Kidney capillary endothelial cell (primary cell): ENCODE measurements around the gene TBX1.

Experiments used
- DNase-seq: peaks from one replicate; pipeline ENCODE4 v3.0.0-alpha.2; 2018; ENCODE audit warnings: low spot score

The TBX1 gene

GRCh38 chr22:19760058-19760950, at the start of gene TBX1:
Gene TBX1 (plus strand): TSS chr22:19760778. CDS start chr22:19760844, 66 bp downstream.
- no peak for DNase-seq

- DNase-seq, result no peak
Measured at GRCh38 chr22:19713245-19713644, 47.3 kb upstream of the TBX1 start.

DNA sequence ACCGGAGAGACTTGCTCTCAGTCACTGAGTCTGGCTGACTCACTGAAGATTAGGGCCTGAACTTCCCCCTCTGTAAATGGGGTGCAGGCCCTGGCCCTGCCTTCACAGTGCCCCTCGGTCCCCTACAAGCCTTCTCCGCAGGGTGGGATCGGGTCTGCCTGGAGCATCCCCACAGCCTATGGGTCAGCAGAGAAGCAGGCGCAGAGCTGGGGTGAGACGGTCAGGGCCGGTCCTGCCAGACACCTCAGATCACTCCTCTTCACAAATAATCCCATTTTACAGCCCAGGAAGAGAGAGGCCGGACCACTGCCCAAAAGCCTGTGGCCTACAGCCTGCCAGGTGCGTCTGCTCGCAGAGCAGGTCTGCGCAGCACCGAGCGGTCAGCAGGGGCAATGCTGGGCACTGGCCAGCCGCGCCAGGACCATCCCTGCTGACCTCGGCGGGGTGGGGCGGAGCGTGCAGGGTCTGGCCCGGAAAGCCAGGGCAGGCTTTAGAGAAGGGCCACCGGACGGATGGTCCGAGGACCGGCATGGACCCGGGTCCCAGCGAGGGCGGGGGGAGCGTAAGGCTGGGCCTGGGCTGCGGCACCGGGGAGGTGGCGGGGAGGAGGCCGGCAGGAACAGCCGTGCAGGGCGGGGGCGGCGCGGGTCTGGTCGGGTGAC, 46.8 kb upstream of the TBX1 start:
- DNase-seq, result no peak

DNA sequence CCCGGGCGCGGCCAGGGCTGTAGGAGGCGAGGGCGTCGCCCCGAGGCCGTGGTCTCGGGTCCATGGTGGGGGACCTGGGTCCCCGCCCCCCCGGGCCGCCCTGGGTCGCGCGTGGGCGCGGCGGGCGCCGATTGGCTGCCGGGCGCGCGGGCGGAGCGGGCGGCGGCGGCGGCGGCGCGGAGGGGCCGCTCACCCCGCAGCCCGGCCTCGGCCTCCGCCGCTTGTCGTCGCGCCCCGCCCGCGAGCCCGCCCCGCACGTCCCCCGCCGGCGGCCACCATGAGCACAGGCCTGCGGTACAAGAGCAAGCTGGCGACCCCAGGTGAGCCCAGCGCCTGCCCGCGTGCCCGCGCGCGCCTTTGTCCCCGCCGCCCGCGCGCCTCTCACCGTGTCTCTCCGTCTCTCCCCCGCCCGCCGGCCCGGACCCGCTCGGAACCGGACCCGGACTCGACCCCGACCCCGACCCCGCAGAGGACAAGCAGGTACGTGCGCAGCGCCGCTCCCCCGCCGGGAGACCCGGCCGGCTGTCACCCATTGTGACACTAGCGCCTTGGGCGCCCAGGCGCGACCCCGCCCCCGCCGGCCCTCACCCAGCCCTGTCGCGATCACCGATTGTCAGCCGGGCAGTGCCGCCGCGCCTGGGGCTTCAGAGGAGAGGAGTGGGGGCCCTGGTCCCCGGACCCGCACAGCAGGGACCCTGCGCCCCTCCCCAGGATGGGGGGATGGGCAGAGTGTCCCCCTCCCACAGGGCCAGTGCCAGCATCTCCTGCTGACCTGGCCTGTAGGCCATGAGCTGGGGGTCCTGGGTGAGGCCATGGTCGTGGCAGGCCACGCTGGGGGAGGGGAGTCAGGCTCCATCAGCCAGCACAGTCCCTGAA, 46.0 kb upstream of the TBX1 start, which contains the start of gene SEPTIN5:
Gene SEPTIN5 (plus strand): TSS at position 192 of the 876 bp plus-strand sequence. CDS start 86 bp downstream, at position 278.
- DNase-seq, result no peak

DNA sequence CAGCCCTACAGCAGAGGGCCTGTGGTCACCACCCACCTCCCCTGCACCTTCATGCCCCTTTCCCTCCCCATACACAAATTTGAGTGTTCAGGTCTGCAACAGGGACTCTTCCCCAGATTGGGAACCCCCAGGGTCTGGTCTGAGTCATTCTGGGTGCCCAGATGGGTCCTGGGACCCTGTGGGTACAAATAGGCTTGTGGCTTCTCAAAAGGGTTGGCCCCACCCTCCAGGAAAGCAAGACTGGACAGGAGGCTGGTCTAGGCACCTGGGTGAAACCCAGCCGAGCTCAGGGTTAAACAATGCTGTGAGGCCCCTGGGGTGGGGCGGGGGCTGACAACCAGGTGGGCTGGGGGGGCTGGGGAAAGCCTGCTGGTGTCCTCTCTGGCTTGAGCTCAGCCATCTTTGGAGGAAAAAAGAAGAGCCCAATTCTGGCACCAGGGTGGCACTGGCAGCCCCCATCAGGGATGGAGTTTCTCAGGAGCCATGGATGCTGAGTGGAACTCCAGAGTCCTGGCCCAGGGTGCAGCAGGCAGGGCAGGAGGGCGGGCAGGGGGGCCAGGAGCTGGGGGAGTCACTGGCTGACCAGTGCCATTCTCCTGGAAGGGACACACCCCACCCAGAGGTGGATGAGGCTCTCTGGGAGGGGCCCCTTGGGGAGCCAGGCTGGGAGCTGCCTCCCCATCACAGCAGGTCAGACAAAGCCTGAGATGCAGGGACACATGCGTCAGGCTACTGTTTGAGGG, 45.2 kb upstream of the TBX1 start:
- DNase-seq, result no peak

DNA sequence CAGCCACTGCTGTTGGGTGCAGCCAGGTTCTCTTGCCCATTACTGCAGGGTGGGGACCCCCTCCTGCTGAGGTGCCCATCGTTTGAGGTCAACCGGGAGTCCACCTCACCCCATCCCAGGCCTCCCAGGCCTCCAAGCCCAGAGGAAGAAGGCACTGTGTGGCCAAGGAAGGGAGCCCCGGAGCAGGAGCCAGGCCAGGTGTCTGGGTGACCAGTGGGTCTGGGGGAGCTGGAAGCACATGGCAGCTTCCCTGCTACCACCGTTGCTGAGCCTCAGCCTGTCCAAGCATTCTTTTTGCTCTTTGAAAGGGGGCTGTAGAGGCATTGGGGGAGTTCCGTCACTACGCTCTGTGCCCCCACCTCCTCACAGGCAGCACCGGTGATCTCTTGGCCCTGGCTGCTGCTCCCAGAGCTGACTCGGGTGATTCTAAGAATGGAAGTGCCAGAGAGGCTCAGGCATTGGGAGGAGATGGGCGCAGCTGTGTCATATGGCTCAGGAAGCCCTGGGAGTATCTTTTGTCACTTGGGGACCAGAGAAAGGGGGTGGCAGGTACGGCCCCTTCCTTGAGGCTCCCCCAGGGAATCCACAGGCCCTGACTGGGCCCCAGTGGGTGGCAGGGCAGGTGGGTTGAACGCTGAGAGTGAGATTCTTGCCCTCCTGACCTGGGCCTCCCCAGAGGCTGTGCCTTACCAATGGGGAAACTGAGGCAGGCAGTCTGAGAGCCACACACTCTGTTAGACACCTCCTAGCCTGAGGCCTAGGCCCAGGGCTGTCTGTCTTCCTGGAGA, 44.3 kb upstream of the TBX1 start:
- no peak for DNase-seq

GRCh38 chr22:19716829-19717105, 43.8 kb upstream of the TBX1 start:
- DNase-seq, result no peak

- DNase-seq, result no peak
Measured at GRCh38 chr22:19717181-19717580, 43.4 kb upstream of the TBX1 start.

GRCh38 chr22:19717691-19718455, 42.7 kb upstream of the TBX1 start:
- peak; percentile 60 for DNase-seq

GRCh38 chr22:19718456-19719049, 42.0 kb upstream of the TBX1 start:
- DNase-seq, result no peak

DNA sequence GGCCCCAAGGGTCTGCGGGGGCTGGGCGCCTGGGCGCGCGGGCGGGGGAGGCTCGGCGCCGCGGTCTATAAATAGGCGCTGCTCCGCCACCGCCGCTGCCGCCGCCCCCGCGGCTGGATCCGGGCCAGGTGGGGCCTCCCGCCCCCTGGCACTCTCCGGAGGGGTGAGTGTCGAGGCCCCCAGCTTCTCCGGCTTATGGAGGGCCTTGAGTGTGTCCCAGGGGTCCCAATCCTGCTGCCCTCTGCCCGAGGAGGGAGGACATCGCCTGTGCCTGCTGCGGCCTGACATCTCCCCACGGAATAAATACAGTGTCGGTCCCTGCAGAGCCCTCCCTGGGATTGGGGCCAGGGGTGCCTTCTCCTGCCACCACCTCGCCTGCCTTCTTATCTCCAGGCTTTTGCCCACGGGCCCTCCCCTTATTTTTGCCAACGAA, 41.5 kb upstream of the TBX1 start:
- DNase-seq, result no peak

DNA sequence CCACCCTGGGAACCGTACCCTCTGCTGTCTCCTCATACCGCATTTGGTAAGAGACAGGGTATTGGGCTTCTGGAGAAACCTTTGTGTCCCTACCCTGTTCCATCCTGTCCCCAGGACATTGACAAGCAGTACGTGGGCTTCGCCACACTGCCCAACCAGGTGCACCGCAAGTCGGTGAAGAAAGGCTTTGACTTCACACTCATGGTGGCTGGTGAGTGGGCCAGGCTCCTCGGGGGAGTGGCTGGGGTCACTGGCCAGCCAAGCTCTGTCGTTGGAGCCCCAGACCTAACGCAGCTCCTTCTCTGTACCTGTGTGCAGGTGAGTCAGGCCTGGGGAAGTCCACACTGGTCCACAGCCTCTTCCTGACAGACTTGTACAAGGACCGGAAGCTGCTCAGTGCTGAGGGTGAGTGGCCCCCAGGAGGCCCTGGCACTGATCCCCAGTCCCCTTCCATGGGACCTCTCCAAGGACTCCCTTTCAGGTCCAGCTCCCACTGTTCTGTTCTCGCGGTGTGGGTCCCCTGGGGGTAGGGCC, 41.0 kb upstream of the TBX1 start:
- no peak for DNase-seq

DNA sequence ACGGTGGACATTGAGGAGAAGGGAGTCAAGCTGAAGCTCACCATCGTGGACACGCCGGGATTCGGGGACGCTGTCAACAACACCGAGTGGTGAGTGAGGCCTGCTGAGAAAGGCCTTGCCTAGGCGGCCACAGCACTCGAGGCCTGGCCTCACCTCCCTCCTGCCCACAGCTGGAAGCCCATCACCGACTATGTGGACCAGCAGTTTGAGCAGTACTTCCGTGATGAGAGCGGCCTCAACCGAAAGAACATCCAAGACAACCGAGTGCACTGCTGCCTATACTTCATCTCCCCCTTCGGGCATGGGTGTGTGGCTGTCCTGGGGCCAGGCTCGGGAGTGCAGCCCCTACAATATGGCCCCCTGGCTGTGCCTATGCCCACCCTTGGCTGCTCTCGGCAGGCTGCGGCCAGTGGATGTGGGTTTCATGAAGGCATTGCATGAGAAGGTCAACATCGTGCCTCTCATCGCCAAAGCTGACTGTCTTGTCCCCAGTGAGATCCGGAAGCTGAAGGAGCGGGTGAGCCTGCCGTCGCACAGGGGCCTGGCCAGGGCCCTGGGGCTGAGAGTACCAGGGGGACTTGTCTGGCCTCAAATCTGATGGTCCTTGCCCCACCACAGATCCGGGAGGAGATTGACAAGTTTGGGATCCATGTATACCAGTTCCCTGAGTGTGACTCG, 40.3 kb upstream of the TBX1 start:
- DNase-seq, result no peak

DNA sequence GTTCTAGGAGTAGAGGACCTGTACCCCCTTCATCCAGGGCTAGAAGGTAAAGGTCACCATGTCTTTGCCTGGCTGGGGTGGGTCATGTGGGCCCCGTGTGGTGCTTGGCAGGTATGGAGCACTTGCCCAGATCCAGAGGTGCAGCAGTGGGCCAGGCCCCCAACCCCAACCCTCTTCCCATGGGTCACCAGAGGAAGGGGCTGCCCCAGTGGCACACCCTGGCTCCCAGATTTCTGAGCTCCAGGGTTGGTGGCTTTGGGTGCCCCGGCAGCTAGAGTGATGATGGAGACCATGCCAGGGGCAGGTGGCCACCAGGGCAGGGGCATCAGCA, 39.6 kb upstream of the TBX1 start:
- no peak for DNase-seq

- DNase-seq, result no peak
Measured at GRCh38 chr22:19721330-19722177, 39.0 kb upstream of the TBX1 start.

GRCh38 chr22:19722178-19722981, 38.2 kb upstream of the TBX1 start:
- no peak for DNase-seq

DNA sequence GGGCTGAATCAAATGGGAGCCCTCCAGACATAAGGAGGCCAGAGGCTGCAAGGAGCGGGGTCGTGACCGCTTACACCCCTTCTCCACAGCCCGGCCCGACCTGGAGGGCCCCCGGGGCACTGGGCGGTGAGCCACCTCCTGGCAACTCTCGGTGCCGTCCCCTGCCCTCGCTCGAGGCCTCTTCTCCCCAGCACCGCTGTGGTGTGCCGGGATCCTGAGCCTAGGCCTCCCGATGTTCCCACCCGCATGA, 37.7 kb upstream of the TBX1 start:
- DNase-seq, result no peak
